Cardiac muscle cell (in vitro differentiated cells and primary cell): ENCODE results near the gene BRD7. TPM values are rescaled to one million over a fixed set of nuclear protein-coding genes. Genes with fewer than 3 reads are reported as not detected.

Experiments used
- DNase-seq, 2 donors: peaks; one replicate each; pipeline versions ENCODE4 v3.0.0 to v3.0.0-alpha.2; 2010 to 2017; ENCODE audit warnings: low read depth in 1 of 2, low spot score in 1 of 2
- H3K27ac ChIP-seq: fragments of 200-600 bp; sonication (generic); 2 replicates; pipeline ENCODE4 v1.5.1; 2016
- H3K27me3 ChIP-seq: fragments of 200-600 bp; sonication (generic); 2 replicates; pipeline ENCODE4 v1.6.0; 2016; ENCODE audit warnings: control low read depth
- H3K36me3 ChIP-seq: fragments of 200-600 bp; sonication (generic); 2 replicates; pipeline ENCODE4 v1.5.1; 2016; ENCODE audit warnings: control low read depth
- H3K4me1 ChIP-seq: fragments of 200-600 bp; sonication (generic); 2 replicates; pipeline ENCODE4 v1.8.1; 2017; ENCODE audit warnings: low read depth, mild to moderate bottlenecking, mixed run types
- H3K4me3 ChIP-seq: fragments of 200-600 bp; sonication (generic); 2 replicates; pipeline ENCODE4 v1.5.1; 2016; ENCODE audit warnings: mild to moderate bottlenecking
- H3K9me3 ChIP-seq: fragments of 200-600 bp; sonication (generic); 2 replicates; pipeline ENCODE4 v1.5.1; 2017; ENCODE audit warnings: low read depth, mild to moderate bottlenecking, control low read depth
- polyA plus RNA-seq: library from polyadenylated mRNA; unstranded; fragments of >200 nt; fragmentation: Nextera tagmentation; extraction: Ambion mirVana; gene quantifications from 2 replicates; pipeline ENCODE4 v1.2.1, GENCODE V29; 2016
- total RNA-seq: library from RNA; depleted of rRNA; stranded (reverse); fragments of >200 nt; gene quantifications from 2 replicates; pipeline ENCODE4 v1.2.3, GENCODE V29; 2016
- TF ChIP-seq, protein P1 (sequence below): IDR thresholded peaks from 2 replicates; pipeline ENCODE4 v1.5.1; 2012; ENCODE audit warnings: low read depth, mild to moderate bottlenecking, low read length

Gene BRD7
- total and polyA plus RNA-seq, 2 experiments from 2014 or later, result 80.1 to 89.2 TPM

DNA sequence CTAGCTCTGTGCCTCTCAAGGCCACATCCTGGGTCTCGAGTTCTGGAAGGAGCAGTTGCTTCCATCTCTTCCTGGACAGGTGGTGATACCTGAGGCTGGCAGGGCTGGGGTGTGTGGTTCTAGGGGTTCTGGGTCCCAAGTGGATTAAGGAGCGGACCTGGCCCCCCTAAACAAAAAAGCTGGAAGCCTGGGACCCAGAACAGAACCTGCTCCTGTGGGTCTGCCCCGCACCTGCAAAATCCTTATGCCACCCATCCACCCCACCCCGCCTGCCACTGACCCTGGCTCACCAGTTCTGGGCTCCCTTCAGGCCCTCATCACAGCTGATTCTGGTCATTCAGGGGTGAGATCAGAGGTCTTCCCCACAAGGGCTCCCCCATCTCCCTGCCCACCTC is 57.7 kb downstream of the BRD7 start:
- TF ChIP-seq, protein P1, sequence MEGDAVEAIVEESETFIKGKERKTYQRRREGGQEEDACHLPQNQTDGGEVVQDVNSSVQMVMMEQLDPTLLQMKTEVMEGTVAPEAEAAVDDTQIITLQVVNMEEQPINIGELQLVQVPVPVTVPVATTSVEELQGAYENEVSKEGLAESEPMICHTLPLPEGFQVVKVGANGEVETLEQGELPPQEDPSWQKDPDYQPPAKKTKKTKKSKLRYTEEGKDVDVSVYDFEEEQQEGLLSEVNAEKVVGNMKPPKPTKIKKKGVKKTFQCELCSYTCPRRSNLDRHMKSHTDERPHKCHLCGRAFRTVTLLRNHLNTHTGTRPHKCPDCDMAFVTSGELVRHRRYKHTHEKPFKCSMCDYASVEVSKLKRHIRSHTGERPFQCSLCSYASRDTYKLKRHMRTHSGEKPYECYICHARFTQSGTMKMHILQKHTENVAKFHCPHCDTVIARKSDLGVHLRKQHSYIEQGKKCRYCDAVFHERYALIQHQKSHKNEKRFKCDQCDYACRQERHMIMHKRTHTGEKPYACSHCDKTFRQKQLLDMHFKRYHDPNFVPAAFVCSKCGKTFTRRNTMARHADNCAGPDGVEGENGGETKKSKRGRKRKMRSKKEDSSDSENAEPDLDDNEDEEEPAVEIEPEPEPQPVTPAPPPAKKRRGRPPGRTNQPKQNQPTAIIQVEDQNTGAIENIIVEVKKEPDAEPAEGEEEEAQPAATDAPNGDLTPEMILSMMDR, result no peak
- H3K27ac ChIP-seq, result no peak overlapping the region
- H3K36me3 ChIP-seq, result peaks cover 4% of the 10 kb centered on the region
- no peaks in the 10 kb centered on the region for H3K27me3 ChIP-seq
- no peak overlapping the region for H3K4me3 ChIP-seq
- H3K4me1 ChIP-seq, result peaks cover 13% of the 10 kb centered on the region
- no peaks in the 10 kb centered on the region for H3K9me3 ChIP-seq
- no peak for DNase-seq

DNA sequence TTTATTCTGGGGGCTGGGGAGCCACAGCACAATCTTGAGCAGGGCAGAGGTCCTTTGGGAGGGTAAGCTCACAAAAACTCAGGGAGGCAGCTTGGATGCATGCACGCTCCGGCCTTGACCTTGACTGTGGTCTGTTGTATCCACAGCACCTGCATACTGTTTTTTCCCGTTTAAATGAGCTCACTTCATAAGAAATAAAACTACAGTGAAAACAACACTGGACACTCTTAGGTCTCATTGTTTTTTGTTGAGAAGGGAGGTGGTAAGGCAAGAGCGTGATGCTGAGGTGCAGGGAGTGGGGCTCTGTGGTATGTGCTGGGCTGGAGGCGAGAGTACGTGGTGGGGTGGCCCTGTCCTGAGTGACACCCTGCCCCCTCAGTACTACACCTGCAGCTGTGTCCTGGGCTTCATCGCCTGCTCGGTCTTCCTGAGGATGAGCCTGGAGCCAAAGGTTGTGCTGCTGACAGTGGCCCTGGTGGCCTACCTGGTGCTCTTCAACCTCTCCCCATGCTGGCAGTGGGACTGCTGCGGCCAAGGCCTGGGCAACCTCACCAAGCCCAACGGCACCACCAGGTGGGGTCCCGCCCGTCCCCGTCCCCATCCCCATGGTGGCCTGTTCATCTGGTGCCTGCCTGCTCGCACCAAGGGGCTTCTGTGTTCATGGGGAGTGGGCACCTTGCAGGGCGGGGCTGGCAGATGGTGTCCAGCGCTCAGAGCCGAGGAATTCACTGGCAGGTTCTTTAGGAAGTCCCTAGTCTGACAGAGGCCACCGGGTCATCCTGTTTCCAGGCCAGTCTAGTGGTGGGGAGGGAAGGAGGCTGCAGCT is 58.3 kb downstream of the BRD7 start:
- peaks cover 13% of the 10 kb centered on the region for H3K4me1 ChIP-seq
- H3K27me3 ChIP-seq, result no peaks in the 10 kb centered on the region
- no peak for DNase-seq
- H3K4me3 ChIP-seq, result no peak overlapping the region
- TF ChIP-seq, protein P1, result no peak
- H3K9me3 ChIP-seq, result no peaks in the 10 kb centered on the region
- H3K27ac ChIP-seq, result no peak overlapping the region
- H3K36me3 ChIP-seq, result no peaks in the 10 kb centered on the region

DNA sequence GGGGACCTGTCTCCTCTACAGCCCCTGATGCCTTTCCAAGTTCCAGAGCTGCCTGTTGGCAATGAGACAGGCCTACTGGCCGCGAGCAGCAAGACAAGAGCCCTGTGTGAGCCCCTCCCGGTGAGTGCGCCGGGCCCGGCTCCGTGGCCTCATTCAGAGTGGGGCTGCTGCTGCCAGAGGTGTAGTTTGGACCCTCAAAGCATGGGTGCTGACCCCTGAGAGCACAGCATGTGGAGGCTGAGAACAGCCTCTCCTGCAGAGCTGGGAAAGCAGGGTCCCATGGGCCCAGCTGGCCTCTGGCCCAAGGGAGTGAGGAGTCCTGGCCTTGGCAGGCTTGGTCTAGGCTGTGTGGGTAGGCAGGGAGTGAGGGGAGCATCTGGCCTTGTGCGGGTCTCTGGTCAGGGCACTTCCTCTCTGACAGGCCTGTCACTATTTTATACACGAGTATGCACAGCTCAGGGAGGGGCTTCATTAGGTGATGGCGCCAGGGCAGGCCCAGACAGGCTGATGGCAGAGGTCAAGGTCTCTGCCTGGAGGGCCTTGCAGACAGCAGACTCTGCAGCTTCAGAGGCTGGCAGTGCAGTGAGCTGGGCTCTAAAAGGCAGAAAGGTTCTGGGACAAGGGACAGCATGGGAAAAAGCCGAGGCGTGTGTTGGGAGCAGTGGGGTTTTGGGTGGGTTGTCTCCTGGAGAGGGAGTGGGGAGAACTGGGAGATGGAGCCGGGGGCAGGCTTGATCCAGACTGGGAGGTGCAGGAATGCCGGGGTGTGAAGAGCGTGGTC is 59.1 kb downstream of the BRD7 start:
- Histone ChIP-seq H3K4me3 (no peak overlapping the region), H3K9me3 (no peaks in the 10 kb centered on the region), H3K27ac (peak overlapping the region; percentile 28), H3K36me3 (no peaks in the 10 kb centered on the region), H3K27me3 (no peaks in the 10 kb centered on the region), H3K4me1 (peaks cover 13% of the 10 kb centered on the region)
- peak in 1 of 2 donors; percentile 14 for DNase-seq
- TF ChIP-seq, protein P1, result no peak

DNA sequence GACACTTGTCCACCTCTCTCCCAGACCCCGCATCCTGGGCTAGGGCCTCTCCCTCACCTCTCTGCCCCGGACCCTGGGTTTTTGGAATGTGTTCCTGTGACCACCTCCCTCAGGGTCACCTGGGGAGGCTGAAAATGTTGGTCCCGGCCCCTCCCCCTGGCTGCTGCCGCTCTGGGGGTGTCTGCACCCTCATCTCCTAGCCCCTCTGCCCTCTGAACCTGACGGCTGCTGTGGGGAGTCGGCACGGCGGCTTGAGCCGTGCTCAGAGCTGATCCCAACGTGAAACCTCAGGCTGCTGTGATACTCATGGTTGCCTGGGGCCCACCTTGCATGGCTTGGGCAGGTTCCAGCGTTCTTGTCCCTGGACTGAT is 59.6 kb downstream of the BRD7 start:
- Histone ChIP-seq H3K27ac (no peak overlapping the region), H3K36me3 (no peaks in the 10 kb centered on the region), H3K4me1 (peaks cover 8% of the 10 kb centered on the region), H3K9me3 (no peaks in the 10 kb centered on the region), H3K4me3 (no peak overlapping the region), H3K27me3 (no peaks in the 10 kb centered on the region)
- DNase-seq, result no peak
- TF ChIP-seq, protein P1, result no peak

DNA sequence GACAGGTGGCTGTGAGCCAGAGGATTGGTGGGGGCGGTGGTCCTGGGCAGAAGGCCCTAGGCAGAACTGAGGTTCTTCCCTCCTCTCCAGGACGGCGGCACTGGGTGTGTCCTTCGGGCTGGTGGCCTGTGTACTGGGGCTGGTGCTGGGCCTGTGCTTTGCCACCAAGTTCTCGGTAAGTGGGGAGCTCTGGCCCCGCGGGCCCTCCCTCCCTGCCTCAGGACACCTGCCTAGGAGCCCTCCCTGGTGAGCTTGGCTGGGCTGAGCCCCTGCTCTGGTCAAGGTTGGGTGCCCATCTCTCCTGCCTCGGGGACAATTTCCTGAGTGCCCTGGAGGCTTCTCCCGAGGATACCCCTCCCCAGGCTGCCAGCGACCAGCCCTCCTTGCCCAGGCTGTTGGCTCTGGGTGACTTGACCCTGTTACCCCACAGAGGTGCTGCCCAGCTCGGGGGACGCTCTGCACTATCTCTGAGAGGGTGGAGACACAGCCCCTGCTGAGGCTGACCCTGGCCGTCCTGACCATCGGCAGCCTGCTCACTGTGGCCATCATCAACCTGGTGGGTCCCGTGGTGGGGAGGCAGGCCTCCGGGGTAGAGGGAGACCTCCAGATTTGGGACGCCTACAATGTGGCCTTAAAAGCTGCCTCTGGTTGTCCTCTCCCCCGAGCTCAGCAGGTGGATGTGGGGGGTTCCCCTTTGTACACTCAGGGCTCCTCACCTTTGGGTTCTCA is 60.4 kb downstream of the BRD7 start:
- Histone ChIP-seq H3K27ac (no peak overlapping the region), H3K9me3 (no peaks in the 10 kb centered on the region), H3K4me3 (no peak overlapping the region), H3K4me1 (peaks cover under 1% of the 10 kb centered on the region), H3K27me3 (no peaks in the 10 kb centered on the region), H3K36me3 (no peaks in the 10 kb centered on the region)
- TF ChIP-seq, protein P1, result no peak
- no peak for DNase-seq
